H1 (cell line): ENCODE measurements around the gene MOV10L1.

ENCODE experiments used
- CTCF ChIP-seq, 3 experiments: IDR thresholded peaks; 1 replicate in 2 of 3; 2 replicates in 1 of 3; pipeline versions ENCODE4 v1.5.1 to v1.6.1; 2011; ENCODE audit warnings: low read length in 3 of 3, mild to moderate bottlenecking in 3 of 3, inconsistent platforms in 2 of 3, low read depth in 1 of 3, moderate library complexity in 1 of 3; ENCODE audit not compliant: insufficient read depth in 1 of 3; ENCODE audit errors: control extremely low read depth in 1 of 3
- FOSL1 ChIP-seq: IDR thresholded peaks from 2 replicates; pipeline ENCODE4 v1.6.1; 2011; ENCODE audit warnings: mild to moderate bottlenecking, low read depth, low read length, moderate library complexity; ENCODE audit not compliant: insufficient read depth
- SP1 ChIP-seq: IDR thresholded peaks from 2 replicates; pipeline ENCODE4 v1.6.1; 2011; ENCODE audit warnings: low read depth, low read length
- TF ChIP-seq, protein P1 (sequence below): IDR thresholded peaks from 2 replicates; pipeline ENCODE4 v1.6.1; 2011; ENCODE audit warnings: low read length, improper control_type of control experiment

DNA sequence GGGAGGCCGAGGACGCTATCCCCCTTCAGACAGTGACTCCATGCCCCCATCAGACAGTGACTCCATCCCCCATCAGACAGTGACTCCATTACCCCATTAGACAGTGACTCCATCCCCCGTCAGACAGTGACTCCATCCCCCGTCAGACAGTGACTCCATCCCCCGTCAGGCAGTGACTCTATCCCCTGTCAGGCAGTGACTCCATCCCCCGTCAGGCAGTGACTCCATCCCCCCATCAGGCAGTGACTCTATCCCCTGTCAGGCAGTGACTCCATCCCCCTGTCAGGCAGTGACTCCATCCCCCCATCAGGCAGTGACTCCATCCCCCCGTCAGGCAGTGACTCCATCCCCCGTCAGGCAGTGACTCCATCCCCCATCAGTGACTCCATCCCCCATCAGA is 22.6 kb upstream of the MOV10L1 start:
- TF ChIP-seq, protein P1, sequence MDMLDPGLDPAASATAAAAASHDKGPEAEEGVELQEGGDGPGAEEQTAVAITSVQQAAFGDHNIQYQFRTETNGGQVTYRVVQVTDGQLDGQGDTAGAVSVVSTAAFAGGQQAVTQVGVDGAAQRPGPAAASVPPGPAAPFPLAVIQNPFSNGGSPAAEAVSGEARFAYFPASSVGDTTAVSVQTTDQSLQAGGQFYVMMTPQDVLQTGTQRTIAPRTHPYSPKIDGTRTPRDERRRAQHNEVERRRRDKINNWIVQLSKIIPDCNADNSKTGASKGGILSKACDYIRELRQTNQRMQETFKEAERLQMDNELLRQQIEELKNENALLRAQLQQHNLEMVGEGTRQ: no peak
- TF ChIP-seq SP1: no peak
- no peak for TF ChIP-seq CTCF (IDR thresholded peaks at IDR 0.05; ENCODE audit: control extremely low read depth in 1 of 3, insufficient read depth in 1 of 3, low read depth in 1 of 3, low read length in 3 of 3)
- TF ChIP-seq FOSL1: no peak
